HG03342 (cell line): ENCODE data around the gene CHKA.

ENCODE experiments used
- ATAC-seq: cut with Tn5 transposase; IDR thresholded peaks from one replicate; pipeline ENCODE4 v1.9.1; 2021; ENCODE audit warnings: mild to moderate bottlenecking, moderate library complexity; ENCODE audit not compliant: unreplicated experiment

The CHKA gene

GRCh38 chr11:68121067-68121899, at the start of gene CHKA:
Gene CHKA, minus strand, starts transcription at chr11:68121388. Its CDS starts 211 bp downstream, at chr11:68121177.
- ATAC-seq: peak; percentile 81

- no peak for ATAC-seq
Measured at GRCh38 chr11:68169442-68169841, 48.3 kb upstream of the CHKA start.

GRCh38 chr11:68168694-68169093, 47.5 kb upstream of the CHKA start:
- ATAC-seq: no peak

- ATAC-seq: no peak
Measured at GRCh38 chr11:68167474-68167873, 46.3 kb upstream of the CHKA start.

- no peak for ATAC-seq
Measured at GRCh38 chr11:68166969-68167368, 45.8 kb upstream of the CHKA start.

- ATAC-seq: no peak
Measured at GRCh38 chr11:68165601-68166000, 44.4 kb upstream of the CHKA start.

GRCh38 chr11:68164437-68164836, 43.2 kb upstream of the CHKA start:
- no peak for ATAC-seq

- ATAC-seq: no peak
Measured at GRCh38 chr11:68163691-68164090, 42.5 kb upstream of the CHKA start.

- ATAC-seq: no peak
Measured at GRCh38 chr11:68160100-68160695, 39.0 kb upstream of the CHKA start.

GRCh38 chr11:68159665-68160064, 38.5 kb upstream of the CHKA start:
- no peak for ATAC-seq

GRCh38 chr11:68159161-68159560, 38.0 kb upstream of the CHKA start:
- no peak for ATAC-seq

GRCh38 chr11:68158580-68158979, 37.4 kb upstream of the CHKA start:
- ATAC-seq: no peak

- ATAC-seq: no peak
Measured at GRCh38 chr11:68153742-68154141, 32.6 kb upstream of the CHKA start.

GRCh38 chr11:68150037-68150436, 28.8 kb upstream of the CHKA start:
- ATAC-seq: no peak

- ATAC-seq: no peak
Measured at GRCh38 chr11:68149417-68149816, 28.2 kb upstream of the CHKA start.

GRCh38 chr11:68148879-68149278, 27.7 kb upstream of the CHKA start:
- ATAC-seq: no peak

GRCh38 chr11:68148071-68148805, 27.1 kb upstream of the CHKA start:
- ATAC-seq: no peak

- ATAC-seq: no peak
Measured at GRCh38 chr11:68146704-68147474, 25.7 kb upstream of the CHKA start.

GRCh38 chr11:68146010-68146540, 24.9 kb upstream of the CHKA start:
- ATAC-seq: no peak

- ATAC-seq: no peak
Measured at GRCh38 chr11:68145120-68145866, 24.1 kb upstream of the CHKA start.
